A673 (cell line): ENCODE measurements around the gene PAPOLB. TPM values are rescaled to one million over a fixed set of nuclear protein-coding genes. Genes with fewer than 3 reads are reported as not detected.

Source experiments
- BruUV-seq: library from RNA; stranded (reverse); fragments of 400-500 nt; replicated peaks from 2 replicates; lab custom pipeline; 2021; lab: Mats Ljungman, UMichigan
- CTCF ChIA-PET: fragments of 300-600 bp; sonication (Branson Sonifier 250); formaldehyde crosslinking; loops from one replicate; lab custom pipeline; 2022; ENCODE audit warnings: antibody characterized with exemption; lab: Charles Lee
- POLR2A ChIA-PET: fragments of 300-600 bp; sonication (Branson Sonifier 250); formaldehyde crosslinking; loops from one replicate; lab custom pipeline; 2022; ENCODE audit warnings: antibody characterized with exemption; ENCODE audit not compliant: low non-redundant PET; lab: Charles Lee
- DNase-seq: peaks from one replicate; pipeline ENCODE4 v3.0.0-alpha.2; 2015; ENCODE audit warnings: low spot score
- H3K27ac ChIP-seq: fragments of 200-600 bp; sonication (generic); 2 replicates; pipeline ENCODE4 v1.5.1; 2016; ENCODE audit warnings: mixed run types, low read depth, mild to moderate bottlenecking, mixed read lengths, antibody characterized with exemption, low read length; ENCODE audit not compliant: poor library complexity, severe bottlenecking
- H3K27me3 ChIP-seq: fragments of 200-600 bp; sonication (generic); replicated peaks from 2 replicates; pipeline ENCODE4 v1.6.1; 2017; ENCODE audit warnings: mixed run types, low read depth, mild to moderate bottlenecking, mixed read lengths, antibody characterized with exemption, low read length; ENCODE audit not compliant: insufficient read depth, poor library complexity
- H3K36me3 ChIP-seq: fragments of 200-600 bp; sonication (generic); 2 replicates; pipeline ENCODE4 v1.6.1; 2016; ENCODE audit warnings: mixed run types, mild to moderate bottlenecking, mixed read lengths, antibody characterized with exemption, low read length; ENCODE audit not compliant: insufficient read depth, poor library complexity, severe bottlenecking
- H3K4me1 ChIP-seq: fragments of 200-600 bp; sonication (generic); 2 replicates; pipeline ENCODE4 v1.6.1; 2017; ENCODE audit warnings: mixed run types, mild to moderate bottlenecking, mixed read lengths, antibody characterized with exemption, low read length; ENCODE audit not compliant: insufficient read depth, poor library complexity, severe bottlenecking
- H3K4me3 ChIP-seq: fragments of 200-600 bp; sonication (generic); 2 replicates; pipeline ENCODE4 v1.5.1; 2016; ENCODE audit warnings: low read depth, mixed run types, mild to moderate bottlenecking, mixed read lengths, low read length; ENCODE audit not compliant: poor library complexity, severe bottlenecking
- H3K9me3 ChIP-seq: fragments of 200-600 bp; sonication (generic); 2 replicates; pipeline ENCODE4 v1.6.1; 2016; ENCODE audit warnings: mixed run types, low read depth, mild to moderate bottlenecking, mixed read lengths, antibody characterized with exemption, low read length; ENCODE audit not compliant: poor library complexity, severe bottlenecking
- CTCF ChIP-seq: fragments of 300-800, 200-600 bp; sonication (generic); conservative IDR thresholded peaks from 2 replicates; pipeline ENCODE4 v1.5.1; 2017; ENCODE audit warnings: low read depth, mild to moderate bottlenecking, antibody characterized with exemption, low read length, moderate library complexity, mixed read lengths
- EZH2 ChIP-seq: fragments of 200-600 bp; sonication (generic); IDR thresholded peaks from 2 replicates; pipeline ENCODE4 v1.6.1; 2017; ENCODE audit warnings: borderline replicate concordance, low read depth, mild to moderate bottlenecking, mixed read lengths, antibody characterized with exemption, low read length; ENCODE audit not compliant: poor library complexity, severe bottlenecking
- intact Hi-C: fragments of 100-400 bp; cut with micrococcal nuclease; formaldehyde crosslinking; loops from one replicate; pipeline ENCODE4 v1.10.0; 2022; ENCODE audit not compliant: unreplicated experiment
- total RNA-seq: library from RNA; stranded (reverse); gene quantifications from 2 replicates; pipeline ENCODE4 v1.2.3, GENCODE V29; 2021

Gene PAPOLB
- total RNA-seq, 1 experiment from 2014 or later: 0.17 TPM

GRCh38 chr7:4808565-4808964 is 53.3 kb downstream of the PAPOLB start:
- ChIA-PET POLR2A (interaction anchor here (0.7 kb wide), 1 partner anchor 266 kb away, joined by 4 read pairs; no protein-coding TSS in a partner anchor), CTCF (interaction anchor here (0.6 to 1.0 kb wide), 2 partner anchors 10 to 147 kb away, joined by 10 to 12 read pairs; no protein-coding TSS in a partner anchor)
- Histone ChIP-seq H3K4me3 (no peak overlapping the region), H3K4me1 (no peaks in the 10 kb centered on the region), H3K36me3 (no peaks in the 10 kb centered on the region), H3K27me3 (no peaks in the 10 kb centered on the region), H3K27ac (no peak overlapping the region), H3K9me3 (no peaks in the 10 kb centered on the region)
- intact Hi-C loops: no loop called here
- BruUV-seq: no TSS peak
- no peak for DNase-seq
- TF ChIP-seq CTCF (no peak), EZH2 (no peak)

GRCh38 chr7:4808026-4808425 is 53.8 kb downstream of the PAPOLB start:
- no peak for TF ChIP-seq CTCF
- TF ChIP-seq EZH2: no peak
- ChIA-PET CTCF (interaction anchor here (0.6 to 1.0 kb wide), 2 partner anchors 10 to 148 kb away, joined by 10 to 12 read pairs; no protein-coding TSS in a partner anchor), POLR2A (interaction anchor here (0.7 kb wide), 1 partner anchor 266 kb away, joined by 4 read pairs; no protein-coding TSS in a partner anchor)
- no peak overlapping the region for H3K4me3 ChIP-seq
- H3K9me3 ChIP-seq: no peaks in the 10 kb centered on the region
- BruUV-seq: no TSS peak
- no peak for DNase-seq
- no peak overlapping the region for H3K27ac ChIP-seq
- H3K4me1 ChIP-seq: no peaks in the 10 kb centered on the region
- H3K36me3 ChIP-seq: no peaks in the 10 kb centered on the region
- intact Hi-C loops: no loop called here
- no peaks in the 10 kb centered on the region for H3K27me3 ChIP-seq

Other genes with a start within 250 kb of the PAPOLB start
- gene FOXK1, start 179.7 kb downstream of the PAPOLB start, total RNA-seq: 43.8 and 46.2 TPM in 2 replicates
- 31.9 and 35.6 TPM in 2 replicates for gene AP5Z1, start 86.4 kb downstream of the PAPOLB start, total RNA-seq
- gene RADIL, start 21.7 kb upstream of the PAPOLB start, total RNA-seq: 5.0 and 7.6 TPM in 2 replicates
- gene MMD2, start 97.2 kb upstream of the PAPOLB start, total RNA-seq: not detected in 2 replicates
- 15.7 and 17.3 TPM in 2 replicates for gene RBAK, start 183.8 kb upstream of the PAPOLB start, total RNA-seq